ENCODE measurements around the gene FITM1. TPM values are rescaled to one million over a fixed set of nuclear protein-coding genes. Genes with fewer than 3 reads are reported as not detected.
A peak's percentile ranks its signal among the peaks of the same experiment; 100 is the strongest.

FITM1 gene
- total RNA-seq, 2 donors from 2014 or later: 0.67 to 1.8 TPM

- H3K27ac Mint-ChIP-seq: peak overlapping the region; percentile 86 to 97
- ATAC-seq (no peak), DNase-seq (ENCODE audit: low spot score) (no peak)
- H3K4me3 Mint-ChIP-seq: peak overlapping the region; percentile 94
- no peaks in the 10 kb centered on the region for H3K27me3 Mint-ChIP-seq
- H3K9me3 Mint-ChIP-seq: no peaks in the 10 kb centered on the region
- H3K36me3 Mint-ChIP-seq: peaks cover 27% of the 10 kb centered on the region
- peaks cover 58 to 60% of the 10 kb centered on the region in 2 donors for H3K4me1 Mint-ChIP-seq (ENCODE audit: low read depth in 2 of 2)
These were observed 14.8 kb downstream of the FITM1 start for GRCh38 chr14:24145219-24145618.

- no peaks in the 10 kb centered on the region for H3K27me3 Mint-ChIP-seq
- H3K36me3 Mint-ChIP-seq: peaks cover 27% of the 10 kb centered on the region
- no peak for DNase-seq (ENCODE audit: low spot score)
- H3K9me3 Mint-ChIP-seq: no peaks in the 10 kb centered on the region
- peaks cover 59 to 65% of the 10 kb centered on the region in 2 donors for H3K4me1 Mint-ChIP-seq (ENCODE audit: low read depth in 2 of 2)
- no peak for ATAC-seq
- H3K27ac Mint-ChIP-seq: peak overlapping the region; percentile 86 to 97
- peak overlapping the region; percentile 94 for H3K4me3 Mint-ChIP-seq
These were observed 15.4 kb downstream of the FITM1 start for GRCh38 chr14:24145690-24146452.

- H3K9me3 Mint-ChIP-seq: no peaks in the 10 kb centered on the region
- H3K4me1 Mint-ChIP-seq (ENCODE audit: low read depth in 2 of 2): peaks cover 58 to 65% of the 10 kb centered on the region in 2 donors
- peak within 1 kb of the TSS; percentile 94 for H3K4me3 Mint-ChIP-seq
- no peaks in the 10 kb centered on the region for H3K27me3 Mint-ChIP-seq
- ATAC-seq: peak; percentile 83 to 88
- H3K27ac Mint-ChIP-seq: peak within 1 kb of the TSS; percentile 86 to 97
- DNase-seq (ENCODE audit: low spot score): peak; percentile 97
- peaks cover 27% of the 10 kb centered on the region for H3K36me3 Mint-ChIP-seq
These were observed 16.1 kb downstream of the FITM1 start, which contains the start of gene PSME2 for GRCh38 chr14:24146453-24146977. Gene PSME2, minus strand, starts transcription at chr14:24146610. Its CDS starts 29 bp downstream, at chr14:24146581.

GRCh38 chr14:24146978-24147760, 16.7 kb downstream of the FITM1 start, which contains the start of gene RNF31:
Gene RNF31, plus strand, starts transcription at chr14:24147498. Its CDS starts 201 bp downstream, at chr14:24147699.
- peak; percentile 99 for DNase-seq (ENCODE audit: low spot score)
- Mint-ChIP-seq H3K27ac (peak within 1 kb of the TSS; percentile 86 to 97), H3K4me1 (ENCODE audit: low read depth in 2 of 2) (peaks cover 52 to 59% of the 10 kb centered on the region in 2 donors), H3K27me3 (no peaks in the 10 kb centered on the region), H3K36me3 (peaks cover 27% of the 10 kb centered on the region), H3K9me3 (no peaks in the 10 kb centered on the region), H3K4me3 (peak within 1 kb of the TSS; percentile 94)
- ATAC-seq: peak; percentile 92 to 94

GRCh38 chr14:24147761-24148428, 17.4 kb downstream of the FITM1 start:
- Mint-ChIP-seq H3K27me3 (no peaks in the 10 kb centered on the region), H3K4me1 (ENCODE audit: low read depth in 2 of 2) (peaks cover 48 to 56% of the 10 kb centered on the region in 2 donors), H3K27ac (peak overlapping the region; percentile 86 to 97), H3K36me3 (peaks cover 24% of the 10 kb centered on the region), H3K9me3 (no peaks in the 10 kb centered on the region), H3K4me3 (peak overlapping the region; percentile 94)
- DNase-seq (ENCODE audit: low spot score) (no peak), ATAC-seq (no peak)

GRCh38 chr14:24149302-24149969, 19.0 kb downstream of the FITM1 start:
- Mint-ChIP-seq H3K36me3 (peaks cover 16% of the 10 kb centered on the region), H3K27ac (peak overlapping the region; percentile 86 to 97), H3K4me3 (peak overlapping the region; percentile 94), H3K9me3 (no peaks in the 10 kb centered on the region), H3K27me3 (no peaks in the 10 kb centered on the region), H3K4me1 (ENCODE audit: low read depth in 2 of 2) (peaks cover 34 to 42% of the 10 kb centered on the region in 2 donors)
- DNase-seq (ENCODE audit: low spot score) (no peak), ATAC-seq (no peak)

- Mint-ChIP-seq H3K36me3 (peaks cover 12% of the 10 kb centered on the region), H3K27ac (no peak overlapping the region), H3K4me3 (no peak overlapping the region), H3K4me1 (ENCODE audit: low read depth in 2 of 2) (peaks cover 31 to 37% of the 10 kb centered on the region in 2 donors), H3K9me3 (no peaks in the 10 kb centered on the region), H3K27me3 (no peaks in the 10 kb centered on the region)
- DNase-seq (ENCODE audit: low spot score) (no peak), ATAC-seq (no peak)
These were observed 19.6 kb downstream of the FITM1 start for GRCh38 chr14:24150061-24150460.

- Mint-ChIP-seq H3K9me3 (no peaks in the 10 kb centered on the region), H3K27me3 (no peaks in the 10 kb centered on the region)
These were observed 20.1 kb downstream of the FITM1 start for GRCh38 chr14:24150567-24150966.

GRCh38 chr14:24150993-24151392, 20.5 kb downstream of the FITM1 start:
- no peak overlapping the region for H3K27ac Mint-ChIP-seq

More at GRCh38 chr14:24150567-24150966, 20.1 kb downstream of the FITM1 start:
- DNase-seq (ENCODE audit: low spot score) (no peak), ATAC-seq (no peak)
- peaks cover 13% of the 10 kb centered on the region for H3K36me3 Mint-ChIP-seq
- H3K27ac Mint-ChIP-seq: no peak overlapping the region
- H3K4me3 Mint-ChIP-seq: no peak overlapping the region
- peaks cover 28 to 32% of the 10 kb centered on the region in 2 donors for H3K4me1 Mint-ChIP-seq (ENCODE audit: low read depth in 2 of 2)

GRCh38 chr14:24151404-24152080, 21.1 kb downstream of the FITM1 start:
- H3K9me3 Mint-ChIP-seq: no peaks in the 10 kb centered on the region
- no peaks in the 10 kb centered on the region for H3K27me3 Mint-ChIP-seq
- H3K36me3 Mint-ChIP-seq: peaks cover 13% of the 10 kb centered on the region
- ATAC-seq (no peak), DNase-seq (ENCODE audit: low spot score) (no peak)
- no peak overlapping the region for H3K4me3 Mint-ChIP-seq
- peaks cover 23 to 28% of the 10 kb centered on the region in 2 donors for H3K4me1 Mint-ChIP-seq (ENCODE audit: low read depth in 2 of 2)
- no peak overlapping the region for H3K27ac Mint-ChIP-seq

More at GRCh38 chr14:24150993-24151392, 20.5 kb downstream of the FITM1 start:
- H3K4me3 Mint-ChIP-seq: no peak overlapping the region
- no peak for DNase-seq (ENCODE audit: low spot score)
- H3K4me1 Mint-ChIP-seq (ENCODE audit: low read depth in 2 of 2): peaks cover 27 to 28% of the 10 kb centered on the region in 2 donors
- no peaks in the 10 kb centered on the region for H3K27me3 Mint-ChIP-seq
- no peak for ATAC-seq
- H3K9me3 Mint-ChIP-seq: no peaks in the 10 kb centered on the region
- peaks cover 13% of the 10 kb centered on the region for H3K36me3 Mint-ChIP-seq

- DNase-seq (ENCODE audit: low spot score) (no peak), ATAC-seq (no peak)
- Mint-ChIP-seq H3K27me3 (no peaks in the 10 kb centered on the region), H3K27ac (peak overlapping the region in 1 of 2 donors; percentile 72), H3K9me3 (no peaks in the 10 kb centered on the region), H3K4me3 (no peak overlapping the region), H3K36me3 (peaks cover 14% of the 10 kb centered on the region), H3K4me1 (ENCODE audit: low read depth in 2 of 2) (peaks cover 5 to 14% of the 10 kb centered on the region in 2 donors)
These were observed 24.6 kb downstream of the FITM1 start for GRCh38 chr14:24155100-24155499.

GRCh38 chr14:24156840-24157239, 26.4 kb downstream of the FITM1 start:
- H3K27me3 Mint-ChIP-seq: no peaks in the 10 kb centered on the region
- H3K9me3 Mint-ChIP-seq: no peaks in the 10 kb centered on the region
- peaks cover 13 to 19% of the 10 kb centered on the region in 2 donors for H3K4me1 Mint-ChIP-seq (ENCODE audit: low read depth in 2 of 2)
- no peak overlapping the region for H3K4me3 Mint-ChIP-seq
- peaks cover 14% of the 10 kb centered on the region for H3K36me3 Mint-ChIP-seq
- H3K27ac Mint-ChIP-seq: peak overlapping the region in 1 of 2 donors; percentile 62
- ATAC-seq: no peak
- no peak for DNase-seq (ENCODE audit: low spot score)

Measured in natural killer cell treated with Interleukin-12 subunit alpha and Interleukin-12 subunit beta and Interleukin-15 and Interleukin-18, amount 100 ng/mL, for 72 hours (primary cell).